AG09319 (cell line): ENCODE results near the gene GYS1.
A peak's percentile ranks its signal among the peaks of the same experiment; 100 is the strongest.

Experiments
- DNase-seq: peaks from one replicate; pipeline ENCODE4 v3.0.0-alpha.2; 2010; ENCODE audit warnings: low read depth; ENCODE audit errors: extremely low read depth
- TF ChIP-seq, protein P1 (sequence below): IDR thresholded peaks from 2 replicates; pipeline ENCODE4 v1.5.1; 2011; ENCODE audit warnings: low read depth, mild to moderate bottlenecking, inconsistent platforms, low read length, moderate library complexity

GYS1 gene

DNA sequence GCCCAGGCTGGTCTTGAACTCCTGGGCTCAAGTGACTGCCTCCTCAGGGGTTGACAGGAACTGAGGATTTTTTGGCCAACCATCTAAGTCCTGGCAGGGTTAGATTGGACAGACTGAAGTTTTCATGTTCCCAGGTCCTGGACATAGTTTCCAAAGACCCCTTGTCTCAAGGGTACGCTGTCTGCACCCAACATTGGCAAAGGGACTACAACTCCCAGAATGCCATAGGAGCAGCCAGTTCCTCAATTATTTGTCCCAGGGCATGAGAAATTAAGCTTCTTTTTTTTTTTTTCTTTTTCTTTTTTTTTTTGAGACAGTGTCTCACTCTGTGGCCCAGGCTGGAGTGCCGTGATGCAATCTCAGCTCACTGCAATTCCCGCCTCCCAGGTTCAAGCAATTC lies 6.9 kb downstream of the GYS1 start:
- TF ChIP-seq, protein P1, sequence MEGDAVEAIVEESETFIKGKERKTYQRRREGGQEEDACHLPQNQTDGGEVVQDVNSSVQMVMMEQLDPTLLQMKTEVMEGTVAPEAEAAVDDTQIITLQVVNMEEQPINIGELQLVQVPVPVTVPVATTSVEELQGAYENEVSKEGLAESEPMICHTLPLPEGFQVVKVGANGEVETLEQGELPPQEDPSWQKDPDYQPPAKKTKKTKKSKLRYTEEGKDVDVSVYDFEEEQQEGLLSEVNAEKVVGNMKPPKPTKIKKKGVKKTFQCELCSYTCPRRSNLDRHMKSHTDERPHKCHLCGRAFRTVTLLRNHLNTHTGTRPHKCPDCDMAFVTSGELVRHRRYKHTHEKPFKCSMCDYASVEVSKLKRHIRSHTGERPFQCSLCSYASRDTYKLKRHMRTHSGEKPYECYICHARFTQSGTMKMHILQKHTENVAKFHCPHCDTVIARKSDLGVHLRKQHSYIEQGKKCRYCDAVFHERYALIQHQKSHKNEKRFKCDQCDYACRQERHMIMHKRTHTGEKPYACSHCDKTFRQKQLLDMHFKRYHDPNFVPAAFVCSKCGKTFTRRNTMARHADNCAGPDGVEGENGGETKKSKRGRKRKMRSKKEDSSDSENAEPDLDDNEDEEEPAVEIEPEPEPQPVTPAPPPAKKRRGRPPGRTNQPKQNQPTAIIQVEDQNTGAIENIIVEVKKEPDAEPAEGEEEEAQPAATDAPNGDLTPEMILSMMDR = no peak

DNA sequence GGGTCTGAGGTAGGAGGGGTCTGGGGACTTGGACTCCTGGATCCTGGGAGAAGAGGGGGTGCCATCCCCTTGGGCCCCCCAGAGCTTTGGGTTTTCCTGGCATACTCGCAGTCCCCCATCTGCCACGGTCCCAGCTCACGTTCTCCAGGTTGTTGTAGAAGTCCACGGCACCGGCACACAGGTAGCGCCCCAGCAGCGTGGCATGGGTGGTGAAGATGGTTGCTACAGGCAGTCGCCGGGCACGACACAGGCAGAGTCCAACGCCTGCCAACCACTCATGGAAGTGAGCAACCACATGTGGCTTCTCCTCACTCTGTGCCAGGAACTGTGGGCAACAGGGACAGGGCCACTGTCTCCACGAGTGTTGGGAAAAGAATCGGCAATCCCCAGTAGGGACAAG lies 7.4 kb downstream of the GYS1 start:
- DNase-seq = no peak
- TF ChIP-seq, protein P1 = no peak

More for the DNA sequence above, 6.9 kb downstream of the GYS1 start:
- DNase-seq = no peak

DNA sequence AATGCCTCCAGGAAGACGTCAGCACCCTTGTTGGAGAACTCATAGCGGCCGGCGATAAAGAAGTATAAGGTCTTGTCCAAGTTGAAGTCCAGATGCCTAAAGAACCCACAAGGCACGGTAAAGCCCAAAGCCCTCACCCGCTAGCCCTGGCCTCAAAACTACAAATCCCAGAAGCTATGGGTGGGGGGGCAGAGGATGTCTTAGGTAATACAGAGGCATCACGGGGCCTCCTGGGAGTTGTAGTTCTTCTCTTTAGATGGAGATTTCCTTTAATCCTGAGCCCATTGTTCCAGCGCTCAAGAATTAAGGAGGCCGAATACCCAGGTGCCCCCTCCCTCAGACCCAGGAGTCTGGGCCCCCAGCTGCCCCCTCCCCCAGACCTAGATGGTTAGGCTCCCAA lies 10.8 kb downstream of the GYS1 start:
- TF ChIP-seq, protein P1 = no peak

DNA sequence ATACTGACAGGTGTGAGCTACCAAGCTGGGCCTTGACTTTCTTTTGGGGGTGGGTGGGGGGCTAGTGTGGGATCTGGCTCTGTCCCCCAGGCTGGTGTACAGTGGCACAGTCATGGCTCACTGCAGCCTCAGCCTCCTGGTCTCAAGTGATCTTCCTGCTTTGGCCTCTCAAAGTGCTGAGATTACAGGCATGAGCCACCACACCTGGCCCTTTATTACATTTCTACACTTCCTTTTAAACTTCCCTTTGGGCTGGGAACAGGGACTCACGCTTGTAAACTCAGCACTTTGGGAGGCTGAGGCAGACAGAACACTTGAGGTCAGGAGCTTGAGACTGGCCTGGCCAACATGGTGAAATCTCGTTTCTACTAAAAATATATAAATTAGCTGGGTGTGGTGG lies 16.0 kb downstream of the GYS1 start:
- no peak for DNase-seq
- TF ChIP-seq, protein P1 = no peak

More for the DNA sequence above, 10.8 kb downstream of the GYS1 start:
- DNase-seq = no peak

DNA sequence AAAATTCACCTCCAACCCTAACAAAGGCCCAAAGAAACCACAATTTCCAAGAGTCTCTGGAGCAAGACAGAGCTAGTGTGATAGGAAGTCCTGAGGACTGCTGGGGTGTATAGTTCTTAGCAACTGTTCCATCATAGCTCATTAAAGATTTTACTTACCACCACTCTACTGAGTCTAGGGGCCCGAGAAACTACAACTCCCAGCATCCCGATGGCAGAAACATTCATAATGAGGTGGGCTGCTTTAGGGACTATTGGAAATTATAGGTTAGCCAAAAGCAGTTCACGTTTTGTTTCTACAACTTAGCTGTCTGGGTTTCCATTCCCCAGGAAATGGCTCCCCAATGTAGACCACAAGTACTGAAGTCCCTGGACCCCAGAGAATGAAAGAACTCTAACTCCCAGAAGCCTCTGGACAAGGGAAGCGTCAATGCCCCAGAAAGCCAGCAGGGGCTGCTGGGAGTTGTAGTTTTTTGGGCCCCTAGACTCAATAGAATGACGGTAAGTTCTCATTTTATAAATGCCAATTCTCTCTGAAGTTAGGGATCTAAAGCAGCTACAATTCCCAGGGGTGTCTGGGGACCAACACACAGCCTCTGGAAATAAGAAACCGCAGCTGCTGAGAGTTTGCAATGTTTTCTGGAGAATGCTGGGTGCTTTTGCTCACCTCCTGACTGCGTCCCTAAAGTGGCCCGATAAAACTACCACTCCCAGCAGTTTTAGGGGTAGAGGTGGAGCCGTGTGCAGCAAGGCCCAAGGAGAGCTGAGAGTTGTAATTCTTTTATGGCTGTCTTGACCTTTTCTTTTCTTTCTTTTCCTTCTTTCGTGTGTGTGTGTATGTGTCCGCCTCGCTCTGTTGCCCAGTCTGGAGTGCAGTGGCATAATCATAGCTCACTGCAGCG lies 16.9 kb downstream of the GYS1 start:
- no peak for DNase-seq
- TF ChIP-seq, protein P1 = no peak

DNA sequence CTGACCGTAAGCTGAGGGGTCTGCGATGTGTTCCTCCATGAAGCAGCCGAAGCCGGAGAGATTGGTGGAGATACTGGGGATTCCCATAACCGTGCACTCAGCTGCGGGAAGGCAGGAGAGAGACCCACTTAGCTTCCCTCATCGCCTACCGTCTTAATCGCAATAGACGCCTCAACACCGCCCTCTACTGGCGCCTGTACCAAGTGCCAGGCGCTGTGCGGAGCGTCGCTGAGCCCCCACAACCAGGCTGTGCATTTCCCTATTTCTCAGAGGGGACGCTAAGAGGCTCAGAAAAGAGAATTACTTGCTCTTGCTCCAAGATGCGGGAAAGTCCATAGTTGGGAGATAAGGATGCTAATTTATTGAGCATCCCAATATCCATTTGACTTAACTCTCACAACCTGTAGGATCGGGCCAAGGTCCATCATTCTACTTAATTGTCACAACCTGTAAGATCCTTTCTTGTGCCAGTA lies 22.1 kb downstream of the GYS1 start:
- DNase-seq = no peak
- TF ChIP-seq, protein P1 = peak; percentile 96

DNA sequence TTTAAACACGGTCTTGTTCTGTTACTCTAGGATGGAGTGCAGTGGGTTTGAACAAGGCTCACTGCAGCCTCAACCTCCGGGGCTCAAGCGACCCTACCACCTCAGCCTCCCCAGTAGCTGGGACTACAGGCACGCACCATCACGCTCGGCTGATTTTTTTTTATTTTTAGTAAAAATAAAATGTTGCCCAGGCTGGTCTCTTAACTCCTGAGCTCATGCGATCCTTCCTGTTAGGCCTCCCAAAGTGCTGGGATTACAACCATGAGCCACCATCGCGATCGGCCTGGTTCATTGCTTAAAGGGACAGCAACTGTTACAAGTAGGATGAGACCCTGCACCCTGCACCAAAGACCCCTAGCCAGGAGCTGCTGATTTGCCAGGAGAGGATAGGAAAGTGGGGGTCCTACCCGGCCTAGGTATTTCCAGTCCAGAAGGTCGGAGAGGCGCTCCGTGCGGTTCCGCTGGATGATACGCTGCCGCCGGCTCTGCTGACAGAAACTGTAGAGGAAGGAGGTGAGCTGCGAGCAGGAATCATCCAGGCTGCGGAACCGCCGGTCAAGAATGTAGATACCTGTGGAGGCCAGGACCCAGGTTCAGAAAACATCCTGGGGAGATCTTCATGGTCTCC lies 22.9 kb downstream of the GYS1 start:
- DNase-seq = no peak
- TF ChIP-seq, protein P1 = no peak
